IPS DF 4.7 (cell line): ENCODE measurements around the gene ODF4.
A peak's percentile ranks its signal among the peaks of the same experiment; 100 is the strongest.
"Not testable (repeated sequence)": the region's sequence is repeated elsewhere in the genome, so short reads cannot be mapped to it uniquely, and the experiment has no call there.

Experiments used
- DNase-seq: peaks from one replicate; pipeline ENCODE4 v3.0.0-alpha.2; 2013; ENCODE audit warnings: low spot score; ENCODE audit errors: extremely low read depth

The ODF4 gene

GRCh38 chr17:8366231-8366630, 26.6 kb downstream of the ODF4 start:
- DNase-seq = no peak

DNA sequence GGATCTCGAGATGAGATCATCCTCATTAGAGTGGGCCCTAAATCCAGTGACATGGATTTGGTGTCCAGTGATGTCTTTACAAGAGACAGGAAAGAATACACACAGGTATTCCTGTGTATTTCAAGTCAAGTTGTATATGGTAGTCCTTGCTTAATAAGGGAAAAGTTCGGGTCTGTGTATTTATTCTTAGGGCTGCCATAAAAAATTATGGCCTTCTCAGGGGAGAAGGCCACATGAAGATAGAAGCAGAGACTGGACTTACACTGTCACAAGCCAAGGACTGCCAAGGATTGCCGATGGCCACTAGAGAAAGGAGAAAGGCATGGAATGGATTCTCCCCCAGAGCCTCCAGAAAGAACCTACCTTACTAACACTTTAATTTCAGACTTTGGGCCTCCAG, 28.6 kb downstream of the ODF4 start:
- DNase-seq = no peak

DNA sequence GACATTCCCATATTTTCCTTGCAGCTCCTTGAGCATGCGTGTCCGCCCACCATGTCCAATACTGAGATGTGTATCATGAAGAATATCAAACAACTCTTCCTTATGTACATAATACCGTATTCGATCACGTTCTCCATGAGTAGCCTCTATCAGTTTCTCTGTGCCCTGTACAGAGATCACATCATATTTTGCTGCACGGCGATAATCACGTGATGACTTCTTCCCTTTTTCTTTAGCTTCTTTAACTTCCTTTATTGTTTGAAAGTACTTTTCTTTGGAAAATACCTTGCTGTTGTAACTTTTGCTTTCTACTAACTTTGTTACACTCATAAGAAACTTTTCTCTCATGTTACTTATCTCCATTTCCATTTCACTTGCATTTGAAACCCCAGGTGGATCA, 30.3 kb downstream of the ODF4 start:
- DNase-seq = no peak

DNA sequence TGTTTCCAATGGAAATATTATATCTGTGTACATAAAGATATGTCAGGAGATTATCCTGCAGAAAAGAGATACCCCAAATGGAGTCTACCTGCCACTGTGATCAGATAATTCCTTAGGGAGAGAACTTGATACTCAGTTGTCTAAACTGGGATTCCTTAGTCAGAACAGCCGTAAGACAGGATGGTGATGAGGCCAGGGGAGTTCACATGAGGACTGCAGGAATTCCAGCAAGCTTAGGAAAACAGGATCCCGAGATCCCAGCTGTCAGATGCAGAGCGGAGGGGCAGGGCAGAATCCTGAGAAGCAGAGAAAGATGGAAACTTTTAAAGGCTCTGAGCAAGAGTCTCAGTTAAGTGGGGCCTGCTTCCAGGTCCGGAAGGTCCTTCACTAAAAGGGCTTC, 32.1 kb downstream of the ODF4 start:
- DNase-seq = no peak

GRCh38 chr17:8372422-8372821, 32.8 kb downstream of the ODF4 start:
- DNase-seq = no peak

- DNase-seq = not testable (repeated sequence)
These were observed 34.2 kb downstream of the ODF4 start for GRCh38 chr17:8373856-8374255.

DNA sequence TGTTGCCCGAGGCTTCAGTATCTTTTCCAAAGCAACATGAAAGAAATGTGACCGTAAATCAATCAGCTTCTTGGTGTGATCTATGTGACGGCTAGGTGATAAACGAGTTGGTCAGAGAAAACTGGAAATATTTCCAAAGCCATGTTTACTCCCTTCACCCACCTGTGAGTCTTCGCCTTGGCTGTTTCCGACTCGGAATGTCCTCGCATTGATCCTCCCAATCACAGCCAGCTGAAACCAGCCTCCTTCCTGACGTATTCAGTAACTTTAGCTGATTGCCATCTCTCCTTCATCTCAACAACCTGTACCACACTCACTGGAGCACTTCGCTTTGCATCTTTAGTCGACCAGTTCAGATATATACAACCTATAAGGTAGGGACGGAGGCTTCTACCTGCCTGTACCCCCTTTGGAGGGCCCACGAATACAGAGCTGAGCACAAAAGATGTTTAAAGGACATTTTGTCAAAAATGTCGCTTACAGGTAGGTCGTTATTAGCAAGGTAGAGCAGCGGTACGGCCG, 36.2 kb downstream of the ODF4 start:
- DNase-seq = no peak

DNA sequence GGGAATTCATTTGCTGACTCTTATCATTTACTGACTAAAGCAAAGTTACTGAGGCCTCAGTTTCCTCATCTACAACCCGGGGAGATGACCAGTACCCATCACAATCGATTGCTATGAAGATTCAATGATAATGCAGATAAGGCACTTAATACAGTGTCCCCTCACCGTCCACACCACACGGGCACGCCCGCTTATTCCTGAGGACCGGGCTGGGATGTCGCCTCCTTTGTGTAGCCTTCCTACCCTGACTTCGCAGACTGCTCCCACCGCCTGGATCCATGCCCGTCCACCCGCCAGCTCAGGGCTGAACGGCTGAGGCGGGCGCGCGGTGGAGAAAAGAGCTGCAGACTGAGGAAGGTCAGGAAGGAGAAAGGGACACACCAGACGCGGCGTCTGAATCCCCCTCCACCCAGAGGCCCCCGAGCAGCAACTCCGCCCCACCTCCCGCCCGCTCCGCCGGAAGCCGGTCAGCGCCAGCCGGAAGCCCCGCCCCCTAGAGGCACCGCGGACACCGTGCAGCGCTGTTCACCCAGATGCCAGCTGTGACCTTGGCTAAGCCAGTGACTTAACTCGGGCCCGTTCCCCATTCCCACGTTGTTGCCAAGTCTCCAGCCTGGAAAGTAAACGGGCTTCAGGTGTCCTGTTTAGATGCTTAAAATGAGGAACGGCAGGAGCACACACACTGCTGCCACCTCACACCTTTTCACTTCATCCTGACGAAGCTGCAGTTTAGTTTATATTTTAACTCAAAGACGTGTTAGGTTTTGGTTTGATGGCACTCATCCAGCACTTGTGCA, 36.8 kb downstream of the ODF4 start, which contains the start of gene KRABD2:
TSS of gene KRABD2 (minus strand) at position 434 of the 797 bp plus-strand sequence.
- DNase-seq = peak; percentile 80

DNA sequence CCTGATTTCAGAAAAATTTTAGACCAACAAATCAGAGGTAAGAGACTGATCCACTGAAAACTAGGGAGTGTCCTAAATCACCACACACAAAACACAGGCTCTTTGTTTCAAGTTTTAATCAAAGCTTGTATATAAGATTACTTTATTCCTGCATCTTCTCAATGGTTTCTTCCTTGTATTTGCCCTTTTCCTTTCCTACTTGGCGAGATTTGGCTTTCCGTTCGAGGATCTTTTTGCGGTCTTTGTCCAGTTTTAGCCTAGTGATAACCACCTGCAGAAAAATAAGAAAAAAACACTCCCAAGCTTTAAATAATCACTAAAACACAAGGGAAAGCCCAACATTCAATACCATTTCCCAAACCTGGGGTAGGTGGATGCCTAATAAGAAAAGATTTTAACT, 37.8 kb downstream of the ODF4 start:
- DNase-seq = no peak

GRCh38 chr17:8378117-8378516, 38.5 kb downstream of the ODF4 start:
- not testable (repeated sequence) for DNase-seq

- no peak for DNase-seq
These were observed 40.4 kb downstream of the ODF4 start for GRCh38 chr17:8380049-8380448.

DNA sequence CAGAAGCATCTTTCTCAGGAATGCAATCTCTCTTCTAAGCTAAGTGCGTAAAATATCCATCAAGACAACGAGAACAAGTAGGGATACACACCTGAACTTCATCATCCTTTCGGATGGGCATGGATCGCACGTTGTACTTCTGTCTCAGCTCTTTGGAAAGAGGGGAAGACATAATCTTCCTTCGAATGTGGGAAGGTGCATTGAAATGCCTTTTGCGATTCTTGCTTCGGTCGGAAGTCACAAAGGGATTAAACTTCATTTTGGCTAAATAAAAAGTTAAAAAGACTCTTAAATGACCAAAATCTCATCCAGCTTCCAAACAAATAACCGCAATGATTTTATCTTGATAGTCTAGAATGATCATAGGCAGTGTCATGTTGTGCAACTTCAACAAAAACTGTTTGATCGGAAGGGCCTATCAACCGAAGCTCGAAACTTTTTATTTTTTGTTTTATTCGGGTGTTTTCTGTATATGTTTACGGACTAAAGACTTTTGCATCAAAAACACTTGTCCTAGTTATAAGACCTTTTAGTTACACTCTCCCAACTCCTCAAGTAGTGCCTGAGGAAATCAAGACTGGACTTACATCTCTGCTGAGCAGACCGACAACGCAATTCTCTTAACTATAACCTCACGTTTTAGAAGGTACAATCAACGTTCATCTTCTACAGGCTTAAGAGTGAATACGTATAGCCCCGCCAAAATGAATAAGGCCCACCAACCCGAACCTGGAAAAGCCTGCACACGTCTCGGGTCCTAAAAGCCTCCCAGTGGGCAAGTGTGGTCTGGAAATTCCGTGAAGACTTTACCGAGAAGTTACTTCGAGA, 42.6 kb downstream of the ODF4 start:
- no peak for DNase-seq

DNA sequence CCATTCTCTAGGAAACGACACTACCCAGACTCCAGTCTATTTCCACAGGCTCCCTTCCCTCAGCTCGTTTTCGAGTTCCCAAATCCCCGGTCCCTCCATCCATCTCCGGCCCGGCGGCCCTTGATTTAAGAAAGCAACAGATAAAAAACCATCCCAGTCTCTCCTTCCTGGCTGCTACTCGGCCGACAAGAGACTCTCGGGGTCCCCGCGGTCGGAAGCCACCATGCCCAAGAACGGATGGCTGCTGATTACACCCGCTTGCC, 43.2 kb downstream of the ODF4 start:
- no peak for DNase-seq

GRCh38 chr17:8383143-8383822, 43.6 kb downstream of the ODF4 start, which contains the start of gene RPL26:
Gene RPL26 (minus strand): TSS chr17:8383193. CDS start chr17:8382310, 883 bp downstream.
- peak; percentile 92 for DNase-seq

- DNase-seq = no peak
These were observed 45.2 kb downstream of the ODF4 start for GRCh38 chr17:8384801-8385378.

DNA sequence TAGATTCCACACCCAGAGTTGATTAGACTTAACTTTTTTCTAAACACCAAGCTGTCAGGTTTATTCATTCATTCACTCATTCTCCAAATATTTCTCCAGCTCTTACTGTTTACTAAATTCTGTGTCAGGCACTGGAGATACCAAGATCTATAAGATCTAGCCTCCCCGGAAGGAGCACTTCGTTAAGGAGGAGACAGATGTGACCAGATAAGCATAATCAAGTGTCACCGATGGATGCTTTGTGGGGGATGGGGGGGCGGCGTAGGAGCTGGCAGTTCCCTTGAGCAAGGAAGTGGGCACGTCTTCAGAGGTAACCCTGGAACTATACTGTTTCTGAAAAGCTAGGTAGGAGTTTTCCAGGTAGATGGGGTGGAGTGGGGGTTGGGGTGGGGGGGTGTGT, 47.2 kb downstream of the ODF4 start:
- no peak for DNase-seq

- DNase-seq = no peak
These were observed 48.4 kb downstream of the ODF4 start for GRCh38 chr17:8387914-8388651.

GRCh38 chr17:8391711-8392110, 52.1 kb downstream of the ODF4 start:
- DNase-seq = no peak

- DNase-seq = no peak
These were observed 52.6 kb downstream of the ODF4 start for GRCh38 chr17:8392274-8392673.

DNA sequence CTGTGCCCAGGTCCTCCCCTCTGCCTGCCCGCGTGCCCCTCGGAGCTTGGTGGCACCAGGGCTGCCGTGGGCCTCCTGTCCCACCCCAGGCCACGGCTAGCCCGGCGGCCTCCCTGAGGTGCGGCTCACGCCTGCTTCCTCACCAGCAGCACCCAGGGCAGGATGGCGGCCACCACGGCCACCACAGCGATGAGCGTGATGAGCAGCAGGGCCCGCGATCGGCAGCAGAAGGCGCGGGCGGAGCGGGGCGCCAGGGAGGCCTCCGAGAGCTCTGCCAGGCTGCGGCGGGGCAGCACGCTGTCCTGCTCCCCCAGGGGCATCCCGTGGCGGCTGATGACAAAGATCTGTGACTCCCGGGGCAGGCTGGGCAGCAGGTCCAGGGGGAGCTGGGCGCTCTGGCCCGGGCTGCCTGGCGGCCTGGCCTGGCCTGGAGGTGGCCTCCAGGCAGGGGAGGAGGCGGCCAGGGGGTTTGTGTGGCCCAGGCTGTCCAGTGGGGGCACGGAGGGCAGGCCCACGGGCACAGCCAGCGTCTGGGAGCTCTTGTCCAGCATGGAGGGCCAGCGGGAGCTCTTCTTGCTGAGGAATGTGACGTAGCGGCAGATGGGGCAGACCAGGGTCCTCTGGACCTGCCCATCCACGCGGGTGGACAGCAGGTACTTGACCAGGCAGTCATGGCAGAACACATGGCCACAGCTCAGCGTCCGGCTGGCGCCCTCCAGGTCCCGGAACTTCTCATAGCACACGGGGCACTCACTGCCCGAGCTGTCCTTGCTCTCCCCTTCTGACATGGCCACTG, 53.2 kb downstream of the ODF4 start:
- DNase-seq = no peak
